GM12878 (cell line): Measurements from ENCODE around the gene IFT122. TPM values are rescaled to one million over a fixed set of nuclear protein-coding genes. Genes with fewer than 3 reads are reported as not detected.

ENCODE experiments used
- ATAC-seq: fragments of 200-7000 bp; cut with Tn5 transposase; 3 replicates; pipeline ENCODE4 v1.9.1; 2020; ENCODE audit warnings: mild to moderate bottlenecking, moderate library complexity
- BruUV-seq: library from RNA; stranded (reverse); fragments of 400-500 nt; replicated peaks from 2 replicates; lab custom pipeline; 2021; lab: Mats Ljungman, UMichigan
- CTCF ChIA-PET: fragments of 300-600 bp; sonication (Branson Sonifier 250); formaldehyde crosslinking; extraction: SDS; loops from one replicate; lab custom pipeline; 2021; ENCODE audit warnings: inconsistent platforms; lab: Yijun Ruan, JAX
- POLR2A ChIA-PET: fragments of 350-600 bp; formaldehyde crosslinking; extraction: SDS; loops from one replicate; lab custom pipeline; 2021; ENCODE audit warnings: inconsistent platforms; lab: Charles Lee
- RAD21 ChIA-PET: fragments of 300-600 bp; sonication (Branson Sonifier 250); formaldehyde crosslinking; loops from one replicate; lab custom pipeline; 2023; ENCODE audit warnings: antibody characterized with exemption; ENCODE audit not compliant: unreplicated experiment; lab: Charles Lee
- SMC1A ChIA-PET: fragments of 300-600 bp; sonication (Branson Sonifier 250); formaldehyde crosslinking; loops from one replicate; lab custom pipeline; 2023; ENCODE audit not compliant: unreplicated experiment, uncharacterized antibody; lab: Charles Lee
- DNase-seq: peaks from one replicate; pipeline ENCODE4 v3.0.0-alpha.2; 2011; ENCODE audit warnings: low read depth, low spot score
- FAIRE-seq: peaks from 3 replicates; lab custom pipeline; 2011; peaks lifted over from hg19 to GRCh38; lab: Jason Lieb, UNC
- H2AFZ ChIP-seq: 2 replicates; pipeline ENCODE4 v1.6.0; 2011; ENCODE audit warnings: low read depth, low read length, control low read depth; ENCODE audit not compliant: control insufficient read depth
- H3K27ac ChIP-seq: 2 replicates; pipeline ENCODE4 v1.5.1; 2011; ENCODE audit warnings: control low read depth; ENCODE audit not compliant: control insufficient read depth, insufficient read depth
- H3K27me3 ChIP-seq, 2 experiments: replicated peaks in 1 of 2; 2 replicates each; pipeline versions ENCODE4 v1.6.0 to v1.6.1; 2011; ENCODE audit warnings: low read length in 1 of 2; ENCODE audit not compliant: control insufficient read depth in 2 of 2, insufficient read depth in 2 of 2
- H3K36me3 ChIP-seq, 2 experiments: 2 replicates each; pipeline ENCODE4 v1.5.1; 2011; ENCODE audit warnings: low read length in 1 of 2; ENCODE audit not compliant: control insufficient read depth in 2 of 2, insufficient read depth in 2 of 2
- H3K4me1 ChIP-seq: 2 replicates; pipeline ENCODE4 v1.6.1; 2011; ENCODE audit warnings: mild to moderate bottlenecking, low read length, moderate library complexity, mixed read lengths; ENCODE audit not compliant: control insufficient read depth, insufficient read depth
- H3K4me2 ChIP-seq: 2 replicates; pipeline ENCODE4 v1.6.0; 2011; ENCODE audit warnings: control low read depth; ENCODE audit not compliant: control insufficient read depth, insufficient read depth
- H3K4me3 ChIP-seq: fragments of 200-600 bp; sonication (generic); 2 replicates; pipeline ENCODE4 v1.5.1; 2016
- H3K79me2 ChIP-seq: 2 replicates; pipeline ENCODE4 v1.6.0; 2011; ENCODE audit warnings: low read length; ENCODE audit not compliant: control insufficient read depth, insufficient read depth
- H3K9ac ChIP-seq: 2 replicates; pipeline ENCODE4 v1.8.0; 2011; ENCODE audit warnings: low read length, control low read depth, mixed read lengths; ENCODE audit not compliant: control insufficient read depth, insufficient read depth
- H3K9me3 ChIP-seq: replicated peaks from 3 replicates; pipeline ENCODE4 v1.5.1; 2011; ENCODE audit warnings: mild to moderate bottlenecking, low read length; ENCODE audit not compliant: control insufficient read depth, insufficient read depth
- H4K20me1 ChIP-seq: 2 replicates; pipeline ENCODE4 v1.6.0; 2011; ENCODE audit not compliant: control insufficient read depth, insufficient read depth
- EZH2 ChIP-seq: IDR thresholded peaks from 2 replicates; pipeline ENCODE4 v1.6.1; 2012; ENCODE audit warnings: low read depth, mild to moderate bottlenecking, control low read depth, inconsistent platforms, low read length, borderline replicate concordance; ENCODE audit not compliant: control insufficient read depth
- FOS ChIP-seq: IDR thresholded peaks from 3 replicates; pipeline ENCODE4 v1.6.1; 2011; ENCODE audit warnings: borderline replicate concordance; ENCODE audit not compliant: insufficient read length; ENCODE audit errors: extremely low read depth
- FOXK2 ChIP-seq: fragments of 450-650 bp; IDR thresholded peaks from 2 replicates; pipeline ENCODE4 v1.6.1; 2017; ENCODE audit warnings: mild to moderate bottlenecking, moderate library complexity
- HDAC2 ChIP-seq: fragments of 200-600 bp; sonication (generic); IDR thresholded peaks from 2 replicates; pipeline ENCODE4 v1.6.1; 2017
- NKRF ChIP-seq: fragments of 450-650 bp; conservative IDR thresholded peaks from 2 replicates; pipeline ENCODE4 v1.6.1; 2017; ENCODE audit warnings: mild to moderate bottlenecking, moderate library complexity
- POLR2A ChIP-seq: IDR thresholded peaks from 2 replicates; pipeline ENCODE4 v1.6.1; 2011; ENCODE audit warnings: low read depth, mild to moderate bottlenecking, low read length
- RB1 ChIP-seq: fragments of 450-650 bp; formaldehyde crosslinking; IDR thresholded peaks from 2 replicates; pipeline ENCODE4 v1.6.1; 2017; ENCODE audit warnings: mild to moderate bottlenecking, borderline replicate concordance
- RCOR1 ChIP-seq: conservative IDR thresholded peaks from 2 replicates; pipeline ENCODE4 v1.6.1; 2012; ENCODE audit warnings: low read depth, low read length, improper control_type of control experiment
- SRF ChIP-seq, 2 experiments: IDR thresholded peaks; 2 replicates each; pipeline ENCODE4 v1.6.1; 2011; ENCODE audit warnings: low read depth in 2 of 2, low read length in 2 of 2, mild to moderate bottlenecking in 1 of 2, moderate library complexity in 1 of 2
- TBL1XR1 ChIP-seq: IDR thresholded peaks from 2 replicates; pipeline ENCODE4 v1.6.1; 2012; ENCODE audit warnings: low read depth, low read length, improper control_type of control experiment
- TCF3 ChIP-seq: IDR thresholded peaks from 2 replicates; pipeline ENCODE4 v1.6.1; 2012; ENCODE audit warnings: low read depth, mild to moderate bottlenecking, low read length, borderline replicate concordance; ENCODE audit not compliant: insufficient read depth
- ZNF217 ChIP-seq: fragments of 450-650 bp; IDR thresholded peaks from 2 replicates; pipeline ENCODE4 v1.6.1; 2017; ENCODE audit warnings: antibody characterized with exemption, mild to moderate bottlenecking
- ZNF274 ChIP-seq: IDR thresholded peaks from one replicate; pipeline ENCODE4 v1.8.0; 2011; ENCODE audit not compliant: insufficient read length, insufficient read depth
- WGBS: methylation state at CpG from one replicate; pipeline ENCODE4 v1.1.6; 2016; ENCODE audit warnings: low lambda C conversion rate; ENCODE audit not compliant: insufficient replicate concordance, insufficient coverage; ENCODE audit errors: missing lambda C conversion rate; 5-methylcytosine and 5-hydroxymethylcytosine counted together
- in situ Hi-C: fragments of 300-500 bp; cut with MboI; formaldehyde crosslinking; loops from 9 replicates; pipeline ENCODE4 v1.14.3; 2018; ENCODE audit warnings: mixed read lengths
- intact Hi-C: fragments of 100-400 bp; cut with micrococcal nuclease; formaldehyde crosslinking; loops from one replicate; pipeline ENCODE4 v1.14.2; 2022; ENCODE audit not compliant: unreplicated experiment
- polyA plus RNA-seq, 11 experiments: library from polyadenylated mRNA; depleted of rRNA in 4 of 11; unstranded in 6 of 11; stranded (reverse) in 5 of 11; fragments of >200 nt; fragmentation: Nextera tagmentation in 4 of 11; fragmentation: Illumina TruSeq in 1 of 11; extraction: Ambion mirVana in 4 of 11; extraction: Trizol in 1 of 11; gene quantifications; 1 replicate in 1 of 11; 2 replicates in 10 of 11; pipeline versions ENCODE4 v1.2.1 to v1.2.3, GENCODE V29; 2011 to 2016; ENCODE audit warnings: inconsistent platforms in 2 of 11, missing spikeins in 2 of 11, low read depth in 1 of 11
- total RNA-seq, 4 experiments: library from RNA; depleted of rRNA in 3 of 4; stranded (reverse); fragments of >200 nt in 3 of 4; fragmentation: Illumina TruSeq in 1 of 4; extraction: Trizol in 1 of 4; gene quantifications; 2 replicates each; pipeline versions ENCODE4 v1.2.1 to v1.2.3, GENCODE V29; 2013 to 2021

IFT122 gene
- total and polyA plus RNA-seq, 10 of the 15 experiments (the other 5 are each of a cell fraction or from before 2014, with no cell fraction given) = 1.8 to 19.2 (median 8.4) TPM

GRCh38 chr3:129527262-129527661 is 87.2 kb downstream of the IFT122 start:
- Histone ChIP-seq H3K27me3 (no peaks in the 10 kb centered on the region), H2AFZ (no peak overlapping the region), H3K79me2 (no peaks in the 10 kb centered on the region), H3K36me3 (no peaks in the 10 kb centered on the region), H3K4me3 (no peak overlapping the region), H3K9ac (no peak overlapping the region), H4K20me1 (no peaks in the 10 kb centered on the region), H3K4me2 (no peak overlapping the region), H3K27ac (no peak overlapping the region), H3K9me3 (no peaks in the 10 kb centered on the region), H3K4me1 (peaks cover 12% of the 10 kb centered on the region)
- intact Hi-C loops (no loop called here), in situ Hi-C loops (no loop called here)
- POLR2A ChIA-PET = interaction anchor here (0.7 kb wide), 1 partner anchor 93 kb away, joined by 3 read pairs; no protein-coding TSS in a partner anchor
- 83% methylated on average over 11 of the region's 11 CpGs for WGBS
- DNase-seq = no peak
- RAD21 ChIA-PET = no interaction called here
- SMC1A ChIA-PET = interaction anchor here (1.0 kb wide), 1 partner anchor 10 kb away, joined by 3 read pairs; no protein-coding TSS in a partner anchor
- no peak for FAIRE-seq
- BruUV-seq = no TSS peak
- ATAC-seq = no peak
- CTCF ChIA-PET = no interaction called here
- TF ChIP-seq ZNF274 = no peak
- no peak for TF ChIP-seq POLR2A
- no peak for TF ChIP-seq FOS
- TF ChIP-seq TCF3 = no peak
- no peak for TF ChIP-seq SRF (IDR thresholded peaks at IDR 0.05; ENCODE audit: low read depth in 2 of 2, low read length in 2 of 2)
- no peak for TF ChIP-seq ZNF217
- TF ChIP-seq HDAC2 = no peak
- TF ChIP-seq TBL1XR1 = no peak
- no peak for TF ChIP-seq EZH2
- no peak for TF ChIP-seq FOXK2
- no peak for TF ChIP-seq NKRF
- no peak for TF ChIP-seq RCOR1
- TF ChIP-seq RB1 = no peak
- TF ChIP-seq, all 136 proteins: peak for 0
